Colon (tissue), 2 donors: ENCODE data around the gene FANCM.
"Not testable (repeated sequence)": the region's sequence is repeated elsewhere in the genome, so short reads cannot be mapped to it uniquely, and the experiment has no call there.

Experiments
- FAIRE-seq: peaks from 2 replicates; lab custom pipeline; 2012; peaks lifted over from hg19 to GRCh38; lab: Jason Lieb, UNC
- donor health status: control.
- donor health status: control.

FANCM gene

GRCh38 chr14:45135659-45136395 is at the start of gene FANCM:
Gene FANCM, plus strand, starts transcription at chr14:45135930. Its CDS starts 102 bp downstream, at chr14:45136032.
- FAIRE-seq = peak; percentile 61

- no peak for FAIRE-seq
Measured at GRCh38 chr14:45089813-45090212, 45.9 kb upstream of the FANCM start.

GRCh38 chr14:45091710-45092109 is 44.0 kb upstream of the FANCM start:
- FAIRE-seq = no peak

- no peak for FAIRE-seq
Measured at GRCh38 chr14:45094275-45094674, 41.5 kb upstream of the FANCM start.

- FAIRE-seq = no peak
Measured at GRCh38 chr14:45095143-45095542, 40.6 kb upstream of the FANCM start.

GRCh38 chr14:45096218-45096617 is 39.5 kb upstream of the FANCM start:
- no peak for FAIRE-seq

GRCh38 chr14:45103806-45104205 is 31.9 kb upstream of the FANCM start:
- no peak for FAIRE-seq

GRCh38 chr14:45104561-45104960 is 31.2 kb upstream of the FANCM start:
- no peak for FAIRE-seq

- no peak for FAIRE-seq
Measured at GRCh38 chr14:45112896-45113781, 22.6 kb upstream of the FANCM start.

GRCh38 chr14:45114327-45114726 is 21.4 kb upstream of the FANCM start:
- FAIRE-seq = no peak

GRCh38 chr14:45118594-45118993 is 17.1 kb upstream of the FANCM start:
- no peak for FAIRE-seq

- no peak for FAIRE-seq
Measured at GRCh38 chr14:45120096-45120495, 15.6 kb upstream of the FANCM start.

- no peak for FAIRE-seq
Measured at GRCh38 chr14:45123271-45123670, 12.5 kb upstream of the FANCM start.

- no peak for FAIRE-seq
Measured at GRCh38 chr14:45125754-45126153, 10.0 kb upstream of the FANCM start.

- no peak for FAIRE-seq
Measured at GRCh38 chr14:45128963-45129629, 6.6 kb upstream of the FANCM start.

- FAIRE-seq = no peak
Measured at GRCh38 chr14:45133683-45134050, 2.1 kb upstream of the FANCM start.

- peak; percentile 79 for FAIRE-seq
Measured at GRCh38 chr14:45134051-45134958, 1.4 kb upstream of the FANCM start, which contains the start of gene FKBP3. Gene FKBP3, minus strand, starts transcription at chr14:45134481. Its CDS starts 25 bp downstream, at chr14:45134456.

- no peak for FAIRE-seq
Measured at GRCh38 chr14:45135156-45135555, 574 bp upstream of the FANCM start.

- no peak for FAIRE-seq
Measured at GRCh38 chr14:45136399-45136798, 669 bp downstream of the FANCM start.

- FAIRE-seq = no peak
Measured at GRCh38 chr14:45140661-45141187, 5.0 kb downstream of the FANCM start.

GRCh38 chr14:45142083-45142482 is 6.4 kb downstream of the FANCM start:
- FAIRE-seq = not testable (repeated sequence)
